SK-N-SH treated with all-trans-retinoic acid at 6 μM for 48 hours (cell line): ENCODE measurements around the gene RET.

Source experiments
- ARNTL ChIP-seq: fragments of 450-650 bp; formaldehyde crosslinking; IDR thresholded peaks from 2 replicates; pipeline ENCODE4 v1.5.0; 2020; ENCODE audit warnings: low read depth, mild to moderate bottlenecking, moderate library complexity, borderline replicate concordance
- CREB5 ChIP-seq: fragments of 250-450 bp; sonication (Bioruptor Pico); IDR thresholded peaks from 2 replicates; pipeline ENCODE4 v1.5.1; 2020; ENCODE audit warnings: low read depth, mild to moderate bottlenecking, moderate library complexity
- CSDC2 ChIP-seq: fragments of 250-450 bp; sonication (Bioruptor Pico); IDR thresholded peaks from 2 replicates; pipeline ENCODE4 v1.5.0; 2020; ENCODE audit warnings: mild to moderate bottlenecking, moderate library complexity
- ISL1 ChIP-seq: fragments of 250-450 bp; sonication (Bioruptor Pico); IDR thresholded peaks from 2 replicates; pipeline ENCODE4 v2.1.2; 2022; ENCODE audit warnings: mild to moderate bottlenecking, moderate library complexity
- OSR1 ChIP-seq: fragments of 250-450 bp; sonication (Bioruptor Pico); IDR thresholded peaks from 2 replicates; pipeline ENCODE4 v1.8.0; 2022; ENCODE audit warnings: moderate library complexity, mild to moderate bottlenecking, inconsistent platforms
- PATZ1 ChIP-seq: fragments of 250-450 bp; sonication (Bioruptor Pico); IDR thresholded peaks from 2 replicates; pipeline ENCODE4 v1.8.0; 2020; ENCODE audit warnings: mild to moderate bottlenecking, moderate library complexity, borderline replicate concordance
- RARB ChIP-seq: fragments of 250-450 bp; sonication (Bioruptor Pico); IDR thresholded peaks from 2 replicates; pipeline ENCODE4 v1.8.0; 2021; ENCODE audit warnings: mild to moderate bottlenecking, moderate library complexity
- TCF4 ChIP-seq: fragments of 250-450 bp; sonication (Bioruptor Pico); IDR thresholded peaks from 2 replicates; pipeline ENCODE4 v1.8.0; 2021; ENCODE audit warnings: mild to moderate bottlenecking, moderate library complexity, borderline replicate concordance
- ZFP3 ChIP-seq: fragments of 250-450 bp; sonication (Bioruptor Pico); IDR thresholded peaks from 2 replicates; pipeline ENCODE4 v1.5.0; 2020; ENCODE audit warnings: mild to moderate bottlenecking, moderate library complexity
- ZNF565 ChIP-seq: fragments of 450-650 bp; formaldehyde crosslinking; conservative IDR thresholded peaks from 2 replicates; pipeline ENCODE4 v1.5.0; 2020; ENCODE audit warnings: low read depth, mild to moderate bottlenecking, moderate library complexity
- ZNF8 ChIP-seq: fragments of 450-650 bp; formaldehyde crosslinking; IDR thresholded peaks from 2 replicates; pipeline ENCODE4 v1.5.0; 2020; ENCODE audit warnings: mild to moderate bottlenecking, moderate library complexity

GRCh38 chr10:43040482-43041256 is 36.2 kb upstream of the RET start:
- TF ChIP-seq CREB5 (CRISPR knock-in tag) (no peak), PATZ1 (no peak), ARNTL (no peak), OSR1 (no peak), ISL1 (CRISPR knock-in tag) (no peak), TCF4 (CRISPR knock-in tag) (no peak), RARB (no peak), ZFP3 (no peak), ZNF565 (CRISPR knock-in tag) (no peak), CSDC2 (CRISPR knock-in tag) (no peak), ZNF8 (CRISPR knock-in tag) (no peak)
